Erythroblast (primary cell): ENCODE results near the gene PARD6B.

ENCODE experiments used
- DNase-seq, 2 experiments: peaks; one replicate each; lab custom pipeline; 2025; lab: John Stamatoyannopoulos, UW
- GATA1 ChIP-seq: IDR thresholded peaks from 2 replicates; pipeline ENCODE4 v1.6.1; 2011; ENCODE audit warnings: low read depth, mild to moderate bottlenecking, control low read depth, low read length, moderate library complexity
- POLR2A ChIP-seq: IDR thresholded peaks from 2 replicates; pipeline ENCODE4 v1.6.1; 2011; ENCODE audit warnings: mild to moderate bottlenecking, low read length

The PARD6B gene

DNA sequence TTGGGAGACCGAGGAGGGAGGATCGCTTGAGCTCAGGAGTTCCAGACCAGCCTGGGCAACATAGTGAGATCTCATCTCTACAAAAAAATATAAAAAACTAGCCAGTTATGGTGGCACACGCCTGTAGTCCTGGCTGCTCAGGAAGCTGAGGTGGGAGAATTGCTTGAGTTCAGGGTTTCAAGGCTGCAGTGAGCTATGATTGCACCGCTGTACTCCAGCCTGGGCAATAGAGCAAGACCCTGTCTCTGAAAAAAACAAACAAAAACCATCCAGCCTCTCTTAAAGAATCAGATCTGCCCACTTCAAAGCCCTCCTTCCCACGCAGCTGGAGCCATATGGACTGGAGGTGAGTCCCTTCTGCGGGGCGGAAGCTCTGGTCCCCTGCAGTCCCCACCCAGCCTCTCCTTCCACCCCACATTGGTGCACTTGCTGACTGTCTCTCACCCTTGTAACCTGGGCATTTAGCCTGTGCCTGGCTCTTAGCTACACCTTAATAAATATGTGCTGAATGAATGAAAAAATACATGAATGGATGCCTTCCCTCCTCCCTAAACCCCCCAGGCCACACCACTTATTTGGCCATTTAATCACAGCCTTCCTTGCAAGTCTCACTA lies 7.2 kb upstream of the PARD6B start:
- TF ChIP-seq GATA1 (no peak), POLR2A (no peak)
- no peak for DNase-seq

DNA sequence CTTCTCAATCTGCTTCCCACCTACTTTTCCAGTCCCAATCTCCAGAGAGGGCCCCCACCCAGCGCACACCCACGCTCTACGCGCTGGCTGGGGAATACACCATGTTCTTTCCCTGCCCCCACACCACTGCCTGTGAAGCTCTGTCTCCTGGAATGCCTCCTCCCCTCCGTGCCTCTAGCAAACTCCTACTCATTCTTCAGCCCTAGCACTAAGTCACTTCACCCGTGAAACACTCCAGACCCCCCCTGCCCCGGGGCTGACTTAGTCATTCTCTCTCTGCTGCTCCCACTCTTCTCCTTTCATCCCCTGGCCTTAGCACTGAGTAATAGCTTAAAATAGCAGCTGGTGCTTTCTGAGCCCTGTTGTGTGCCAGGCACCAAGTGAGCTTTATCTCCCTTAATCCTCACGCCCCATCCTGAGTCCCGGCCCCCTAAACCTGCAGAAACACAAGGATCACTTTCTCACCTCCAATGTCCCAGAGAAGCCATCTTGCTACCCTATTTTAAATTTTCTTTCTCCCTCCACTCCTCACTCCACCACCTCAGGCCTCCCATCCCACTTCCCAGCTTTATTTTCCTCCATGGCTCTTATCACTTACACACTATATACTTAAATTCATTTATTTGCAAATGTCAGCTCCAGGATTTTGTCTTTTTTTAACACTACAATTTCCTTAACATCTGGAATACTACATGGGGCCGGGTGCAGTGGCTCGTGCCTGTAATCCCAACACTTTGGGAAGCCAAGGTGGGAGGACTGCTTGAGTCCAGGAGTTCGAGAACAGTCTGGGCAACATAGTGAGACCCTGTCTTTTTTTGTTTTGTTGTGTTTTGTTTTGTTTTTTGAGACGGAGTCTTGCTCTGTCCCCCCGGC lies 6.3 kb upstream of the PARD6B start:
- TF ChIP-seq POLR2A (no peak), GATA1 (no peak)
- DNase-seq = peak in 1 of 2 experiments; percentile 36

DNA sequence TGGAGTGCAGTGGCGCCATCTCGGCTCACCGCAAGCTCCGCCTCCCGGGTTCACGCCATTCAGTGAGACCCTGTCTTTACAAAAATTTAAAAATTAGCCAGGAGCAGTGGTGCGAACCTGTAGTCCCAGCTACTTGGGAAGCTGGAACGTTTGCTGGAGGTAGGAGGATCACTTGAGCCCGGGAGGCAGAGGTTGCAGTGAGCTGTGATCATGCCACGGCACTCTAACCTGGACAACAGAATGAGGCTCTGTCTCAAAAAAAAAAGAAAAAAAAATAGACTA lies 5.7 kb upstream of the PARD6B start:
- no peak for TF ChIP-seq POLR2A
- TF ChIP-seq GATA1 = no peak
- DNase-seq = no peak

DNA sequence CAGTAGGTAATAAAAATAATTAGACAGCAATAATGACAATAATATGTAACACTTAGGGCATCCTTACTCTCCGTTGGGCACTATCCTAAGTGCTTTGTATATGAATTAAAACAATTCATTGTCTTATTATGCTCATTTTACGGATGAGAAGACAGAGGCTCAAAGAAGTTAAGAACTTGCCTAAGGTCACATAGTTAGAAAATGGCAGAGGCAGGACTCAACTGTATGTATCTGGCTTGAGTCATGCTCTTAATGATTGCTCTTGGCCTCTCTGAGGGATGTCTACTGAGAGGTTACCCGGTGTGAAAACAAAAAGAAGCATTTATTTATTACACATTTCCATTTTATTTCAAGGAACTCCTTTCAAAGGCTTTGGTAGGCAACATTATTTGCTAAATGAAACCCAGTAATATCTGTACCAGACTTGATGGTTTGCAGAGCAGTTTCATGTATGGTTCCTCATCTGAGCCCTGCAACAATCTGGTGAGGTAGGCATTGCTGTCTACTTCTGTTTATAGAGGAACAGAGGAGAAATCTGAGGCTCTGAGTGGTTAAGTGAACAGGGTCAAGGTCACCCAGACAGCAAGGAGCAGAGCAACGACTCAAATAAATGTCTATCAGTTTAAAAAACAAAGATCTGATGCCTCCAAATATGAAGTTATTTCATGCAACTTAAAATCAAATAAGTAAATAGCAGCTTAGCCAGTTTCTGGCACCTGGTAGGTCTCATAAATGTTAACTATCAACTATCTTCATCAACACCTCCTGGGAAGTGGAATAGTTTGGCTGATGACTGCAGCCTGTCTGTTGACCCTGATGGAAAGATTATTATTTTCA lies 4.2 kb upstream of the PARD6B start:
- DNase-seq = no peak
- no peak for TF ChIP-seq POLR2A

DNA sequence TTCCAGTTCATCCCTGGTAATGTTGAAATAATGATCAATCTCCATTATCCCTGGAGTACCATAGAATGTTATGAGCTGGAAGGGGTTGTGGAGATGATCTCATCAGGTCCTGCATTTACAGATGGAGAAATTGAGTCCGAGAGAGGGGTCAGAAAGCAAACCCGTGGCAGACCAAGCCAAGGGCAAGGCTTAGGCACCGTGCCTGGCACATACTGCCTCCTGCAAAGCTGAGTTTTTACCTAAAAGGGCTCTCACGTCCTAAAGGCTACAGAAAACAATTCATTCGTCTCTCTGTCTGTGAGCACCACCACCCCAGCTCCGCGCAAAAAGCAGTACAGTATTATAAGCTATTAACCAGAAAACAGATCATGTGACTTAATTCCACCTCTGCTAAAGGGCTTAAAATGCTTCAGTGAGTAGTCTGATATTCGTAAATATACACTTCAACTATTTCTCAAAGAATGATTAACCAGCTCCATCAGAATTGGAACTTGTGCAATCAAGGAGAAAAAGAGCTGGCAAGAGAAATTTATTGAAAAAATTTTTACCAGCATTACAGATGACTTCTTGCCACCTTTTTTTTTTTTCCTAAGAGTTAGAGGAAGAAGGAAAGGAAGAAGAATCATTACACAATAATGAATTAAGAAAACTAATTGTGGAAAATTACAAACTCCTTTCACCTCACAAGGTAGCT lies 3.4 kb upstream of the PARD6B start:
- no peak for TF ChIP-seq GATA1
- DNase-seq = no peak

DNA sequence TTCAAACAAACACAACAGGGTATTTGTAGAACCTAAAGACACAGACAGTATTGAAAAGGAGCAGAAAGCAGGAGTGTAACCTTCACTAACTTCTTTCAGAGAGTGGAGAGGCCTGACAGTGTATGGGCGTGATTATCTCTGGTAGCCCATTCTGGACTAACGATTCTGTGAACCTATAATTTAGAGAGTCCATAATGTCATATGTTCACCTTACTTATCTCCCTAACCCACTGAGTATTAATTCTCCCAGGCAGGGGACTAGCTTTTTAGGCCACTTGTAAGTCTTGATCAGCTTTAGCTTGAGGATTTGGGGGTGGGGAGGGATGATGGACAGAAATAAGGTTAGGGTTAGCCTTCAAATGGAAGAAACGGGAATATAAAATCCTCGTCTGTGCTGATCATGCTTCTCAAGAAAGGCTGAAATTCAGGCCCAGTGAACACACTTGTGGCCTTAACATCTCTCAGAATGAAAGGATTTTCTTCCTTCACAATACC lies 2.8 kb upstream of the PARD6B start:
- TF ChIP-seq POLR2A (no peak), GATA1 (no peak)
- no peak for DNase-seq

DNA sequence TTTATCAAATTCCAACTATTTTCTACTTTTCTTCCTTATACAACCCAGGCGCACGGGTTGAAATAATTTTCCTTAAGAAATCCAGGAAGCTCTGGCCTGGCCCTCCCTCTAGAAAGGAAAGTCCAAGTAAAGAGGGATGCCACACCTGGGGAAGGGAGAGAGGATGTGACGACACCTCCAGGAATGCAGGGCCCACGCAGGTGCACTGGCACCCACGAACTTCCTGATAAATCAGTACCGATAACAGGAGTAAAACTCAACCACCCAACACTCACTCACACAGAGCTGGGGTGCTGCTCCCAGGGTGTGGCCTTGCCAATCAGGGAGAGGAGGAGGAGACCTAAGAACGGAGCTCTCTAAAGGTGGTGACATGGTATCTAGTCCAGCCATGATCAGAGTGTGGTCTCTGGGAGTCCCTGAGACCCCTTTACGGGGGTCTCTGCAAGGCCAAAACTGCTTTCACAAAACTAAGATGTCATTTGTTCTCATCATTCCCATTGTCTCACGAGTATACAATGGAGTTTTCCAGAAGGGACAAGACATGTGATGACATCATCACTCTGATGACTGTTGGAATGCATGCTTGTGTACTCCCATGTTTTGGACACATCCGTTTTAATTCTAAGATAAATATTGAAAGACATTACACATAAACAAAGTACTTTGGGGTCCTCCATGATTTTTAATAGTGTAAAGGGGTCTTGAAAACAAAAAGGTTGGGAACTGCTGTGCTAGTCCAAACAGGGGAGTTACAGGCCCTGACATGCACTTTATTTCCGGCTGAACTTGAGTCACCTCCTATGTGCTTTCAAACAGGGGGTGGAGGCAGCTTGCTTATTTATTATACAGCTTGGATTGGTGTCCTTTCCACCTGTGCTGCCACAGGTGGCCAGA lies 2.2 kb upstream of the PARD6B start:
- peak in 1 of 2 experiments; percentile 41 for DNase-seq

DNA sequence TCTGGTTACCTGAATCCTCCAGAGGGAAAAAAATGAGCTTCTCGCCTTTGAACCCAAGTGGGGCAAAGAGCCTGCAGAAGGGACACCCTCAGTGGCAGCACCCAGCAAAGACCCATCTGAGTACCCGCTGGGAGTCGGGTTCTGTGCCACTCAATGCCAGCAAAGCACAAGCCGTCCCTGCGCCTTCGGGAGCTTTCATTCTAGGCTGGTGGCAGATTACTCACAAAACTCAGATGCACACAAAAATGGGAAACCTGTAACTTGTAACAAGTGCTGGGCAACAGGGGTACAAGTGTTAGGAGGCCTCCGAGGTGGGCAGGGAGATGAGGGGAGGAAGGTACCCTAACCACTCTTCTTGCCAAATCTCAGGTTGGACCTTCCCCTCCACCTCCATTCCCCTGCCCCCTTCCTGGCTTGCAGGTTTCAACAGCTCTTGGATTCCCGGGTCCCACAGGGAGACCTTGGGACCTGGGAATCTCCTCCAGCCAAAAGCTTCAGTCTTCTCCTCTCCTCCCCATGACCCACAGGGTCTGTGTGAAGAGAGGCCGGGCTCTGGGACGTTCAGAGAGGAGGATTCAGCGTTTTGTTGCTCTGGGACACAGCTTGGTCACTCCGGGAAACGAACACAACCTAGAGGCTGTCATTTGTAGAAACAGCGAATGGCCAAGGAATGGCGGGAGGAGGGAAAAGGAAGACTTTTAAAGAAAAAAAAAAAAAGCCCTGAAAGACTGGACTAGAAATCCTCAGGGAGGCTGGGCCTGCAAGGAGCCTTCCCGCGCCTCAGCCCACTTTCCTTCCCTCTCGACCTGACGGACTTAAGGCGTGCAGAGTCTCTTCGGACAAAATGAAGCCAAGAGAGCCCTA lies 1.2 kb upstream of the PARD6B start:
- peak in 1 of 2 experiments; percentile 49 for DNase-seq
- TF ChIP-seq GATA1 = no peak
- no peak for TF ChIP-seq POLR2A

More for the DNA sequence above, 2.2 kb upstream of the PARD6B start:
- TF ChIP-seq GATA1 (no peak), POLR2A (no peak)

DNA sequence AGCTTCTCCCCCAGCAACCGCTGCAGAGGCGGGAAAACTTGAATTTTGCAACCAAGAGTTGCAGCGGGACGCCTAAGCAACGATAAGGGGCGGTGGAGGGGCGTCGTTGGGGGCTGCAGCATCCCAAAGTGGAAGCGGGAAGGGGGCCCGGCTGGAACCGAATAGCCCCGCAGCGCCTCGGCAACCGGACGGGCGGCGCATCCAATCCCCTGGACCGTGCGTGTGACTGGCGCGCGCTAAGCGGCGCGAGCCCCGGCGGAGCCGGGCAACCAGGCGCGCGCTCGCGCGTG lies 670 bp upstream of the PARD6B start:
- no peak for DNase-seq
- TF ChIP-seq GATA1 (no peak), POLR2A (no peak)

DNA sequence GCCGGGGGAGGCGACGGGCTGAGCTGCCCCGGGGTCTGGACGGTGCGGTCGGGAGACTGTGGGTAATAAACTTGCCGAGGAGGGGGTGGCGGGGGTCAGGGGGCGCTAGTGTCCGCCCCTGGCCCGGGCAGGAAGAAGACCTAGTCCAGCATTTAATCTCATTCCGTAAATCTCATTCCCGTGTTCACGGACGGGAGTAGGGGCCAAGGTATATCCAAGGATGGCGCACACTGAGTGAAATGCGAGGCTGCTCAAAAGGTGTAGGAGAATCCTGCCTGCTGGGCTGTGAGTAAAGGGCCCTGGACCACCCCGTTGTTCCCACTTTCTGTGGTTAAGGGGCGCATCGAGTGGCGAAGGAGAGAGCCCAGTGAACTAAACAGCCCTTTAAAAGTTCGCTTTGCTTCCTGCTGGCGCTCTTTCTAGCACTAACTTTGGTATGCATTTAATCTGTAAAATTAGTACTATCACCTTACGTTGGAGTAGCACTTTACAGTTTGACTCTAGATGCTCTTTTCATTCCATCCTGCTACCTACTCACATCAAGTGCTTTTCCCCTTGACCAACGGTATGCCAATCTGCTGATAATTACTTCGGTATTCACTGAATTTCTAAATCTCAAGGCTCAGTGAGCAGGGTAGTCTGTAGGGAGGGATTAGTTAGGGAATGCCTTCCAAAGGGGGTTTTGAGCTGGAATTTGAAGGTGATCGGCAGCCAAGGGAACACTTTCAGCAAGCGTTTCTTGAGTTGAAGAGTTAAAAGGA lies 730 bp downstream of the PARD6B start:
- peak in 1 of 2 experiments; percentile 55 for DNase-seq
- TF ChIP-seq GATA1 (no peak), POLR2A (no peak)

DNA sequence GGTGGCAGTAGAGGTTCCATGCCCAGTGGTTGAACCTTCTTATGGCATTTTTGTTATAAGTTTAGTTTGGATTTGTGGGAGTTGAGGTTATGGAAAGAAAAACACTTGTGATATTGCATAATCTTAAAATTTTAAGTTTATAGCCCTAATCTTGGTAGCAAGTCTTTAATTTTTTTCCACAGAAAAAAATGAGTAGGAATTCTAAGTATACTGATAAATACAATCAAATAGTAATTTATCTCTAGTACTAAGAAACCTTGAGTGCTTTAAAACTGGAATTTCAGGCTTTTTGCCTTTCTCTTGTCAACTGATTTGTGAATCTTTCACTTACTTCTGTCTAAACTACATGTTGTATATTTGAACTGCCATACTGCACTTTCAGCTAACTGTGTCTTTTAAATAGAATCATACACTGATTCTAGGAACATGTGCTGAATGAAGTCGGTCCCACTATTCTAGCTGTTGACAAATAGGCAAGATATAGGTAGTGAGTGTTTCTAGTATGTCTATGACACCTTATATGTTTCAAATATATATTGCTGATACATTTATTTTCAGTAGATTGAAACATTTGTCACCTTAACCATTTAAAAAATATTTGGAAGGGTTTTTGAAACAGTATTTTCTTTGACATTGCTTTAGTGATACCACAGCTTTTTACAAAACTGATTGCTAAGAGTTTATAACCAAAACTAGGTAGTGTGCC lies 2.4 kb downstream of the PARD6B start:
- TF ChIP-seq GATA1 (no peak), POLR2A (no peak)
- DNase-seq = no peak
